ENCODE data around the gene SLC13A5.
"Not testable (repeated sequence)": the region's sequence is repeated elsewhere in the genome, so short reads cannot be mapped to it uniquely, and the experiment has no call there.

Gene SLC13A5

DNA sequence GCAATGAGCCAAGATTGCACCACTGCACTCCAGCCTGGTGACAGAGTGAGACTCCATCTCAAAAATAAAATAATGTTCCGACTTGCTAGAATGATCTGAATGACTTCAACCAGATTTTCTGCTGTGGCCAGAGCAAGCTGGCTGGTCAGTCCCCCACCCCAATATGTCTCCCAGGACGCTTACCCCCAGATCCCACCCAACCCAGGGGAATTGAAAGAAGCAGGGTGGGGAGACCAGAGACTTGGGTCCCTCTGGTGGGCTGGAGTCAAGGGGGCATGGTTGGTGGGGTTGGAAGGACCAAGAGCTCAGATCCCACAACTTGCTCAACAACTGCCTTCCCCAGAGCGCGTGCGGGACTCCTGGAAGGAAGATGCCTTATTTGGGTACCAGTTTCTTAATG lies 54.8 kb downstream of the SLC13A5 start:
- not testable (repeated sequence) for DNase-seq

DNA sequence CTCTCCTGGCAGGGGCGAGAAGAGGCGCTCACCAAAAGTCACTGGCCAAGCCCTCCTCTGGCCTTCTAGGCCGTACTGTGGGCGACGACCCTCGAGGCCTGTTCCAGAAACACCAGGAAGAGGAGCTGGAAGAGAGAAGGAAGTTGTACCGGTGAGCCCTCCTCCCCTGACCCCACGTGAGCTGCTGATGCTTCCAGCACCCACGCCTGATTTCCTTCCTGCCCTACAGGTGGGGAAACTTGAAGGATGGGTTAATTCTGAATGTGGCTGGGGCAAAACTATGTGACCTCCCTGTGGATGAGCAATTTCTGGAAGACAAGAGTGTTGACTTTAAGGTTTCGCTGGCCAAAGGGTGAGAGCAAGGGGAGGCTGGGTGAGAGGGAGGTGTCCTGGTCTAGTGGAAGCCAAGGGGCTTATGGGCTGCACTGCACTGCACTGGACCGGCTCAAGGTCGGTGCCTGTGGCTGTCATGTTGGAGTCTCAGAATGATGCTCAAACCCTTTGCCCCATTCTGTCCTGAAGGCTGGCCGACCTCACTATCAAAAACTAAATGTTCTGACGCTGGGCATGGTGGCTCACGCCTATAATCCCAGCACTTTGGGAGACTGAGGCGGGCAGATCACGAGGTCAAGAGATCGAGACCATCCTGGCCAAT lies 55.4 kb downstream of the SLC13A5 start:
- no peak for DNase-seq

DNA sequence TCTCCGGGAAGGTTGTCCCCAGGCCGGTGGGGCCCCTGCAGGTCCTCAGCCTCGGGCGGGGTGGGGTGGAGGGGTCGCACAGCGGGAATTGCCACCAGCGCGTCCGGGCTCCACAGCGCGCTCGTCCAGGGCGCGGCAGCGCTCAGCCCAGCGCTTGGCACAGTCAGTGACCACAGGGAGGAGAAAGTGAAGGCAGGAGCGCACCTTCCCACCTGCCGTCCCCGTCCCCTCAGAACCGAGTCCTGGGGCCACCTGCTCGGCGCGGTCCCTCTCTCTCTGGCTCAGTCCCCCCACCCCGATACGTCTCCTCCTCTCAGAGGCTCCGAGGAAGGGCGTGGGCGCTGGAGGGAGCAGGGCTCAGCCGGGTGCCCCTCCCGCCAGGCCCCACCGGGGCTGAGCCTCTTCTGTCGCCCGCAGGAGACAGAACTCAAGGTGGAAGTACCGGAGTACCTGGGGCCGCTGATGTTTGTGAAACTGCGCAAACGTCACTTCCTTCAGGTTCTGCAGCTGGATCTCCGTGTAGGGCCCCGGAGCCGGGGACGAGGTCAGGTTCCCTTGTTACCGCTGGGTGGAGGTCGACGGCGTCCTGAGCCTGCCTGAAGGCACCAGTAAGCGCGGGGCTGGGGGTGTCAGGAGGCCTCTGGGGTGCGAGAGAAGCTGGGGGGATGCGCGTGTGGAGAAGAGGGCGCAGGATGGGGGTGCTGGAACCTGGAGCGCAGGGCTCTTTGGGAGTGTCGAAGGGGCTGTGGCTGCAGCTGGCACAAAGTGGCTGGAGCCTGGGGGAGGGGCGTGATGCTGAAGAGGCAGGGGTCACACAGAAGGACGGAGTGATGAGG lies 56.2 kb downstream of the SLC13A5 start:
- DNase-seq: peak; percentile 3 to 48

DNA sequence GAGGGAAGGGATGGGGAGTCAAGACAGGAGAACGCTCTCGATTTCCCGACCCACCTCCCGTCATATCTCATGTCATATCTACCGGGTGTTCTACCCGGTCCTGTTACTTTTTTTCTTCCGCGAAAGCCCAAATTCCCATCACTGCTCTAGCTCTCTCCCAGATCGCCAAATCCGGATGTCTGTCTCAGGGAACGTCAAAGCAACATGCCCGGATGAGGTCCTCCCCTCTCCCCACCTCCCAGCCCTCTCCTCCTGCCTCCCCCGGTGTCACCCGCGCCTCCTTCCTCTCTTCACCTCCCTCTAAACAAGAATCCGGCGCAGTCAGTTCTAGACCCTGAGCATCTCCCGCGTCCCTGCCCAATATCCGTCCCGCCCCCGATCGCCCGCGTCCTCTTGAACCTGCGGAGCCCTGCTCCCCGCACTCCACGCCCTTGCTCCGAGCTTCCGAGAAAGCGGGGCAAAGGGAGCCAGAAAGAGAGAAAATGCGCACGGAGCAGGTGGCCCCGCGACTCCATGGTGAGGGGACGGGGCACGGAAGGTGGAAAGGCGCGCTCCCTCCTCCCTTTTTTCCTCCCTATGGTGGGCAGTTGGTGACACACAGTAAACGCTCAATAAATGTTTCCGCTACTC lies 57.3 kb downstream of the SLC13A5 start:
- DNase-seq: not testable (repeated sequence)

DNA sequence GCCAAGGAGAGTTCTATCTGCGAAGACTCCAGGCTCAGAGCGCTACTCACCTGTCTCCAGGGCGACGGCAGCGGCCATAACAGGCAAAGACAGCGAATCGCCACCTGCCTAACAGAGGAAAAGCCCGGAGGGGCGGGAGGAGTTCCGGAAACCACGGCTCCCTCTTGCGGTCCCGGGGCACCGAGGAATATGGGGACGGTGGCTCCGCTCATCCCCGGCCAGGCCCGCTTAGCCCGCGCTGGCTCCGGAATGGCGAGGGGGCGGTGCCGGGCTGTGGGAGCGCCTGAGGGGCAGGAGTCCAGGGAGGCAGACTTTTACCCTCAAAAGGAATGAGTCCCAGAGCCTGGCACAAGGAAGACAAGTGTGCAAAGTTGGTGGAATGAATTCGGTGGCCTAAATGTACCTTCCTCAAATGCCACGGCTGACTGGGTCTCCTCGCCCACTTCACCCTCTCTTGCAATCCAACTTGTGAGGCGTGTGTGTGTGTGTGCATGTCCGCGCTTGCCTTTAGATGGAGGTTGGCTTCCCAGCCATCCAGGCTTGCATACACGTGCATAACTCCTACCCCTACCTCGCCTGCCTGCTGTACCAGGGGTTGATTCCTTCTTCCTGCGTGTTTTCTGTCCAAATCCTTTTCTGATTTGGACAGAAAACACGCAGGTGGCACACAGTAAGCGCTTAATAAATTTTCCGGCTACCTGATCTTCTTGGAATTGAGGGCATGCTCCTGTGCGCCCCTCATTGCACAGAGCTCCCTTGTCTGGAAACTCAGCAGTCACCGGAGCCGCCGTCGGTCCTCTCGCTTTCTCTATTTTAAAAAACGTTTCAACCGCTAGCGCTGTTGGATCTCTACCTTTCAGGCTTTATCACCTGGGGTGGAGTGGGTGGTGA lies 58.1 kb downstream of the SLC13A5 start:
- peak; percentile 54 to 86 for DNase-seq

DNA sequence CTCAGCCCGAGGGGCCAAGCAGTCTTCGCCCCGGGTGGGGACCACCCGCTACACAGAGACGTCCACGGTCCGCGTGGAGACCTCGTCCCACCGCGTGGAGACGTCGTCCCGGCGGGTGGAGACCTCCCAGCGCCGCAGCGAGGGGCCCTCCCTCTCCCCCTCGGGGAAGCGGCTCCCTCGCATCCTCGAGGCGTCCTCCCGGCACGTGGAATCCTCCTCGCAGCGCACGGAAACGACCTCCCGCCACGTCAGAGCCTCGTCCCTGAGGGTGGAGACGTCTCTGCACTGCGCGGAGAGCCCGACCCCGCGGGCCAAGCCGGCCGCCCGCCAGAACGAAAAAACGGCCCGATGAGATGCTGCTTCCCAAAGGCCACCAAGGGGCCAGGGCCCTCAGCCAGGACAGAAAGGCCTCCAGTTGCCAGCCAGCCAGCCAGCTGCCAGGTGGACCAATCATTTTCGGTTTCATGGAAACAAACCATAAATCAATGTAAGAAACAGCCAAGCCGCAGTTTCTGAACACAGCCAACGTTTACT lies 61.2 kb downstream of the SLC13A5 start:
- peak in 1 of 2 experiments; percentile 60 for DNase-seq

DNA sequence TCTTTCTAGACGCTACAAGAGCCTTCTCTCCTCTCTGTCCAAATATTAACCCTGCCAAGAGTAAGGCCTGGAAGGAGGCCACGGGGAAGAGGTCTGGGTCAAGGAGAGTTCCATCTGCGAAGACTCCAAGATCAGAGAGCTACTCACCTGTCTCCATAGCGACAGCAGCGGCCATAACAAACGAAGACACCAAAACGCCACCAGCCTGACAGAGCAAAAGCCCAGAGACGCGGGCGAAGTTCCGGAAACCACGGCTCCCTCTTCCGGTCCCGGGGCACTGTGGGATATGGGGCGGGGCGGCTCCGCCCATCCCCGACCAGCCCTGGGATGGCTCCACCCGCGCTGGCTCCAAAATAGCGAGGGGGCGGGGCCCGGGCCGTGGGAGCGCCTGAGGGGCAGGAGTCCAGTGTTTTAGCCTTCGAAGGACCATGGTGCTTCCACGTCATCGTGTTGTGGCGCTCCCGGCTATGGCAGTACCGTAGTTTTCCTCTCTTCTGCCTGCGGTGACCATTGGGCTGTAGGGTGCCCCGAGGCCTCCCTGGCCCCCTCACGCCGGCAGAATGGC lies 61.7 kb downstream of the SLC13A5 start, which contains the start of the genes C17orf100 and MED31:
Gene C17orf100 (plus strand): TSS at position 409 of the 565 bp plus-strand sequence. CDS start 152 bp downstream, at position 561.
Gene MED31 (minus strand): TSS at position 252 of the 565 bp plus-strand sequence. CDS start 77 bp downstream, at position 175.
- peak; percentile 71 to 92 for DNase-seq

DNA sequence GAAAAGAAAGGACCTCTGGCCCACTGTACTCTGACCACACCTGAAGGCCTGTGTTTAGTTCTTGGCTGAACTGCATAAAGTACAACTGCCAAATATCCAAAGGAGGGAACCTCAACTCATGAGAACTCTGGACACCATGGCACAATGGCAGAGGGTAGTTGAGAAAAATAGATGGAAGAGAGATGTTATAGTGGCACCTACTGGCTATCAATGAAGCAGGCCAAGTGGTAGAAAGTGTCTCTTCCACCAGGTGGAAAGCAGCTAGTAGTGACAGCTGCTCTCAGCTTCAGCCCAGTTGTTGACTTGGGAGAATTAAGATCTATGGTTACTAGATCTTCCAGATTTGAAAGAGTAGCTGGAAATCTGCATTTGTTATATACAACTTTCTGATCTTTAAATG lies 65.0 kb downstream of the SLC13A5 start:
- DNase-seq: peak in 1 of 2 experiments; percentile 11

DNA sequence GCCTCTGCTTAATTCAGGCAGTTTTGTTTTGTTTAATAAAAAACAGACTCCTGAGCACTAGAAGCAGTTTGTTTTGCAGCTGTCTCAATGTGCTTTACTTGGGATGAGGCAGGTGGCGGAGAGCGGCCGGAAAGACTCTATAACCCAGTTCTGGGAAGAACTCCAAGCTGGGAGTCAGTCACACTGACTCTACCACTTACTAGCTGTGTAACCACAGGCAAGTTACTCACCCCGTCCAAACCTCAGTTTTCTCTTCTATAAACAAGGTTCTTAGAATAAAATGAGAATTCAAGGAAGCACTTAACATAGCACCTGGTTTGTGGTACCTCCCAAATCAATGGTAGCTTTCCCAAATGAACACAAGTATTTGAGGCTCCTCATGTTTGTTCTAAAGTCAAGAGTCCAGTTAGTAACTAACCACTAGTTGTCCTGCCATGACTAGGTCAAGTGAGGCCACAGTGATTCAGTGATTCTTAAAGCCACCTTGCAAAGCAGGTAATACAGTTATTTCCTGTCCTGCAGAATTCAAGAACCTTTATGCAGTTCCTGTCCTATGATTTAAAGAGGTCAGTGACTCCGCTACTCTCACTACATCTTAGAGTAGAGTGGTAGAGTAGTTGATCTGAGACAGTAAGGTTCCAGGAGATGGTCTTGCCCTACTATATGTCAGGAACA lies 69.6 kb downstream of the SLC13A5 start:
- DNase-seq: no peak

DNA sequence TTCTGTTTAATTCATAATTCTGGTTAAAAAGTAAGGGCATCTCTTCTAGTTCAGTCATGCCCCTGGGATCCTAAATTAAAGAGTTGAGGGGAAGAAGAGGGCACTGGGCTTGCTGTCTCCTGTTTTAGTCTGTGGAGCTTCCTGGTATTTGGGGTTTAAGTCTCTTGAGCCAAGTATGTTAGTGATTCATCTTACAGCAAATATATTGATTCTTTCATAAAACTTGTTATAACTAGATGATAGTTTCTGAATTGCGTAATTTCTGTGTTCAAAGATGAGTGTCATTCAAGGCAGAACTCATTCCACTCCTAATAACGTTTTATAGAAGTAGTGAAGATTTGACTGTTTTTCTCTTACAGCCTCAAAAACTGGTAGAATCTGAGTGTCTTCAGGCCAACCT lies 70.6 kb downstream of the SLC13A5 start:
- no peak for DNase-seq

DNA sequence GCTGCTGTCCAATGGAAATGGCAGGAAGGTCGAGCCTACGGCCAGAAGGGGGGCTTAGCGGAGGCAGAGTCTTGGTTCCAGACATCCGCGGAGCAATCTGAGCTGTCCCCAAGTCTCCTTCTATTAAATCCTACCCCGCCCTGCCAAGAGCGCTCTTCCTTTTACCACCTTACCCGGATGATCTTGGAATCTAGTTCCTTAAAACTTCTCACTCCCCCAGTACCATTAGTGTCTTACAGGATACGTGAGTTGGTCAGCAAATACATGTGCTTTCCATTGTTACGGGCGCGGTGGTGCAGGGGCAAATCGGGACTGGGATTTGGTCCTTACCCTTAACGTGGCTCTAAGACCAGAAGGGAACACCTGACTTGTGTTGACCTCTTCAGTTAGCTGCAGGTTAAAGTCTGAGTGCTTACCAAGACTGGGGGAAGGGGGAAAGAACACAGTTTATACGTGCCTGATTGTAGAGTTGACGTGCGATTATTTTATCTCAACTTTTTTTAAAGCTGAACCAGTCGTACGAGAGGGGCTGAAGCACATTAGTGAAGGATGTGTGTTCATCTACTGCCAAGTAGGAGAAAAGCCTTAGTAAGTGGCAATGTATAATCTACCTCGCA lies 71.8 kb downstream of the SLC13A5 start:
- peak in 1 of 2 experiments; percentile 23 for DNase-seq

DNA sequence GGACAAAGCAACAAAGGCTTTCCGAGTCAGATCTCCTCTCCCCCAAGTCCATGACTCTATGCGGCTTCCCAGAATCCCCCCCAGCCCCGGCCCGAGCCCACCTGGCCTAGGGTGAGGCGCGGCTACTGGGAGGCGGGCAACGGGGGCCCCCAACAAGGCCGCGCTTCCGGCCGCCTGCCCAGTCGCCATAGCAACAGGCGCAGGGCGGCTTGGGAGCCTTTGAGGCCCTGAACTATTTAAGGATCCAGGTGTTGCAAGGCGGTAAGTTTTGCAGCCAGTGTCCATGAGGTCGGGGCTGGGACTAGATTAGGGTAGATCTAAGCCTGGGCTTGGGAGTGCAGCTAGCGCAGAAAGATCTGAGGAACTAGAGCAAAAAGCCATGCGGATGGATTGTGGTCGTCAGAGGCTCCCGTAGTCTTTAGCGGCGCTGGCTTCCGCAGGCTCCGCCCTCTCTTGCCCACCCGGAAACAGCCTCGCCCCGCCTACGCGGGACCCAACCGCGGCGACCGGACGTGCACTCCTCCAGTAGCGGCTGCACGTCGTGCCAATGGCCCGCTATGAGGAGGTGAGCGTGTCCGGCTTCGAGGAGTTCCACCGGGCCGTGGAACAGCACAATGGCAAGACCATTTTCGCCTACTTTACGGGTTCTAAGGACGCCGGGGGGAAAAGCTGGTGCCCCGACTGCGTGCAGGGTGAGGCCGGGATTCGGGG lies 72.5 kb downstream of the SLC13A5 start, which contains the start of the genes KIAA0753 and TXNDC17:
Gene KIAA0753 (minus strand): TSS at position 176 of the 711 bp plus-strand sequence. CDS start 5,608 bp downstream, outside the sequence.
Gene TXNDC17 (plus strand): TSS at position 525 of the 711 bp plus-strand sequence. CDS start 23 bp downstream, at position 548.
- peak; percentile 52 to 85 for DNase-seq

DNA sequence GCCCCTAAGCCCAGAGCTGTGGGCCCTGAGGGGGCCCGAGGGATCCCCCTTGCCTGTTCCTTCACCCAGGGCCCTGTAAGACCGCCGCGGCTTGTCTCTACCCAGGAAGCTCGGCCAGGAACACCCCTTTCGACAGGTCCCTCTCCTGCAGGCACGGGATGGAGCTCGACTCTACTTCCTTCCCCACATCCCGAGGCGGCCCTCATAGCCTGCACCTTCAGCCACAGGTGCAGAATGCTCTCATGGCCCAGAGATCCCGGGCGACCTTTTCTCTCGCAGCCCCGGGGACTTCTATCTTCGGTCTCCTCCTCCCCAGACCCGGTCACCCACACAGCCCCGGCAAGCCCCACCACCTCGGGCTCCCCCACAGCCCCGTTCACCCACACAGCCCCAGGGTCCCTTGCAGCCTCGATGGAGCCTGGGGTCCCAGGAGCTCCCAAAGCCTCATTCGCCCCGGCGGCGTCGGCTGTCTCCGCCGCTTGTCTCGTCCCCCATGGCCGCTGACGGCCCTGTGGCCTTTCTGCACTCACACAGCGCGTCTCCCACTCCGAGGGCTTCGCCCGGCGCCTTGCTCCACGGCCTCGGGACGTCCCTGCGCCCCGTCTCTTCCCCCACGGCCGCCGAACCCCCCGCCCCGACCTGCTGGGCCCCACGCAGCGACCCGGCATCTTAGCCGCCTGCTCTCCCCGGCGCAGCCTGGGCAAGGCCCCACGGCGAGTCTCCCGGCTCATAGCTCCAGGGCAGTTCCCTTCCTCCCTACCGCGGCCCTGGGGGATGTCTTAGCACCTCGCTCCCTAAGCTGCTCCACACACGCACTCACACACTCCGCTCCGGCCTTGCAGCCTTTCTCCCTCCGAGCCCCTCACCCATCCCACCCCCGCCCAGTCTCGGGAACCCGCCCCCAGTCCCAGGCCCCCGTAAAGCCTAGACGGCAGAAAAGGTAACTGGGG lies 73.3 kb downstream of the SLC13A5 start:
- DNase-seq: peak in 1 of 2 experiments; percentile 31

DNA sequence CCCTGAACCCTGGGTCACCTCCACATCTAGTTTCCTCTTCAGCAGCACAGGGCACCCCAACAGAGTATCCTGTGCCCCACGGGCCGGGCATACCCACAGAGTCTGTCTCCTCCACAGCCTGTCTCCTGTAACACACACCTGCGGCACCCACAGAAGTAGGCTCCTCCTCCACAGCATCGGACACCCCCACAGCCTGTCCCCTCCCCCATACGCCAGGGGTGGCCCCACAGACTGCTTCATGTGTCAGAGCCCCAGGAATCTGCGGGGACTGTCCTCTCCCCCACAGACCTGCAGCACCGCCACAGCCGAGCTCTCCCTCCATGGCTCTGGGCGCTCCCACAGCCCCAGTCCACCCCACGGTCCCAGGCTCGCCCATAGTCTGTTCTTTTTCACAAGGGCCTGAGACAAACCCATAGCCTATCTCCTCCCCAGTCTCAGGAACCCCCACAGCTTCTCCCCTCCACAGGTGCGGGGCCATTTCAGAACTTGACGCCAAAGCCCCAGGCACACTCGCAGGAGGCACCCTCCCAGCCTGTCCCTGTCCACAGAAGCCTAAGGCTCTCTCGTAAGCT lies 74.1 kb downstream of the SLC13A5 start:
- no peak for DNase-seq

DNA sequence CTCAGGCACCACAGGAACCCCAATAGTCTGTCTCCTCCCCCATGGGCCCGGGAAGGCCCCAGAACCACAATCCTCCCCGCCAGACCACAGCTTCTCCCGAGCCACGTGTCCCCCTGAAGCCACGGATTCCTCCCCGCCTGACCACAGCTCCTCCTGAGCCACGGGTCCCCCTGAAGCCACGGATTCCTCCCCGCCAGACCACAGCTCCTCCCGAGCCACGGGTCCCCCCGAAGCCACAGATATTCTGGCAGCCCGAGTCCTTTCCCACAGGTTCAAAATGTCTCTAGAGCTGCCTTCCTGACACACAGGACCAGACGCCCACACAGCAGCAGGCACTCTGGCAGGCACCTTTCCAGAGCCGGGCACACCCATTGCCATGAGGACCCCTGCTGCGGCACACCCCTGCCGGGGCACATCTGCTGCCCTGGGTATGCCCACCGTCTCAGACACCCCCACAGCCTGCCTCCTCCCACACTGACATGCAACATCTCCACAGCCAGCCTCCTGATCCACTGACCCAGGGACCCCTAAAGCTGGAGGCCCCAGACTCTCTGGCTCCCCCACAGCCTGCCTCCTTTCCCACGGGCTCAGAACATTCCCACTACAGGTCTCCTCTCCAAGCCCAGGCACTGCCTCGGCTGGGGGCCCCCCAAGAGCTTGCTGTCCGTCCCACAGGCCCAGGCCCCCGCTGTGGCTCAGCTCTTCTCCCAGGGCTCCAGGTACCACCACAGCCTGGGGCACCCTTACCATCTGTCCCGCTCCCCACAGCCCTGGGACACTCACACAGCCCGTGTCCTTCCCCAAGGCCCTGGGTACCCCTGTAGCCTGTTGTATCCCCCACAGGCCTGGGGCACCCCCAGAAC lies 74.9 kb downstream of the SLC13A5 start:
- DNase-seq: no peak

DNA sequence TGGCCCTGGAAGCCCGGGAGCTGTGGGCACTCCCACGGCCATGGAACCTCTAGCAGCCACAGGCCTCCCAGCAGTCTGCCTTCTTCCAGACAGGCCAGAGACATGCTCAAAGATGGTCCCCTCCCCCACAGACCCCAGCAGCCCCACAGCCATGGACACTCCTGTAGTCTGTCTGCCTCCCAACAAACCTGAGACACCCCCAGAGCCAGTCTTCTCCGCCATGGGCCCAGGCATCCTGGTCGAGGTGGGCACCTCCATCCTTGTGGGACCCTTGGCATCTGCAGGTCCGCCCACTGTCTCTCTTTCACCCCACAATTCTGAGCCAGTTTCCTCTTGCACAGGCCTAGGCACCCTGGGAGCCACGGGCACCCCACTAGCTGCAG lies 75.7 kb downstream of the SLC13A5 start:
- DNase-seq: no peak

Data from NCI-H526 (cell line).